DOHH2 (cell line): Measurements from ENCODE around the gene RUNDC3A.

ENCODE experiments used
- H3F3A ChIP-seq: fragments of 200-600 bp; sonication (generic), shearing (Covaris generic); 2 replicates; pipeline ENCODE4 v1.6.0; 2016; ENCODE audit warnings: antibody characterized with exemption, mild to moderate bottlenecking; ENCODE audit not compliant: control insufficient read depth, insufficient read depth
- H3K27ac ChIP-seq: fragments of 200-600 bp; sonication (generic); 2 replicates; pipeline ENCODE4 v1.5.1; 2014; ENCODE audit warnings: low read depth, mild to moderate bottlenecking, low read length, moderate library complexity
- H3K27me3 ChIP-seq: fragments of 200-600 bp; sonication (generic); 2 replicates; pipeline ENCODE4 v1.6.1; 2014; ENCODE audit warnings: mild to moderate bottlenecking, low read length, mixed read lengths; ENCODE audit not compliant: control insufficient read depth
- H3K36me3 ChIP-seq: fragments of 200-600 bp; sonication (generic); 2 replicates; pipeline ENCODE4 v1.6.1; 2014; ENCODE audit warnings: mild to moderate bottlenecking, low read length, moderate library complexity, mixed read lengths; ENCODE audit not compliant: control insufficient read depth
- H3K4me1 ChIP-seq: fragments of 200-600 bp; sonication (generic); 2 replicates; pipeline ENCODE4 v1.6.1; 2014; ENCODE audit warnings: mild to moderate bottlenecking, low read length, mixed read lengths; ENCODE audit not compliant: control insufficient read depth
- H3K4me2 ChIP-seq: fragments of 200-600 bp; sonication (generic); 2 replicates; pipeline ENCODE4 v1.6.0; 2014; ENCODE audit warnings: mild to moderate bottlenecking, low read length, moderate library complexity
- H3K4me3 ChIP-seq: fragments of 200-600 bp; sonication (generic); 2 replicates; pipeline ENCODE4 v1.5.1; 2014; ENCODE audit warnings: mild to moderate bottlenecking, low read length, mixed read lengths
- H3K79me2 ChIP-seq: fragments of 200-600 bp; sonication (generic); 2 replicates; pipeline ENCODE4 v1.6.1; 2014; ENCODE audit warnings: mild to moderate bottlenecking, low read length, mixed read lengths; ENCODE audit not compliant: control insufficient read depth
- H3K9me2 ChIP-seq: fragments of 200-600 bp; sonication (generic); replicated peaks from 2 replicates; pipeline ENCODE4 v1.6.1; 2014; ENCODE audit warnings: mild to moderate bottlenecking, low read length, mixed read lengths; ENCODE audit not compliant: control insufficient read depth
- H3K9me3 ChIP-seq: fragments of 200-600 bp; sonication (generic); 2 replicates; pipeline ENCODE4 v1.6.1; 2014; ENCODE audit warnings: antibody characterized with exemption, low read length, mixed read lengths; ENCODE audit not compliant: control insufficient read depth, insufficient read depth
- H4K20me1 ChIP-seq: fragments of 200-600 bp; sonication (generic); 2 replicates; pipeline ENCODE4 v1.6.0; 2014; ENCODE audit warnings: low read depth, mild to moderate bottlenecking, antibody characterized with exemption, low read length, moderate library complexity; ENCODE audit not compliant: control insufficient read depth, insufficient read depth
- EZH2phosphoT487 ChIP-seq: fragments of 200-600 bp; sonication (generic); IDR thresholded peaks from 2 replicates; pipeline ENCODE4 v1.6.1; 2017; ENCODE audit warnings: borderline replicate concordance, mild to moderate bottlenecking, antibody characterized with exemption, low read length, moderate library complexity, mixed read lengths
- TF ChIP-seq, protein P1 (sequence below): fragments of 200-600 bp; sonication (generic); IDR thresholded peaks from one replicate; pipeline ENCODE4 v1.5.1; 2014; ENCODE audit warnings: antibody characterized with exemption, mild to moderate bottlenecking, low read depth, low read length; ENCODE audit not compliant: poor library complexity, severe bottlenecking

Gene RUNDC3A

DNA sequence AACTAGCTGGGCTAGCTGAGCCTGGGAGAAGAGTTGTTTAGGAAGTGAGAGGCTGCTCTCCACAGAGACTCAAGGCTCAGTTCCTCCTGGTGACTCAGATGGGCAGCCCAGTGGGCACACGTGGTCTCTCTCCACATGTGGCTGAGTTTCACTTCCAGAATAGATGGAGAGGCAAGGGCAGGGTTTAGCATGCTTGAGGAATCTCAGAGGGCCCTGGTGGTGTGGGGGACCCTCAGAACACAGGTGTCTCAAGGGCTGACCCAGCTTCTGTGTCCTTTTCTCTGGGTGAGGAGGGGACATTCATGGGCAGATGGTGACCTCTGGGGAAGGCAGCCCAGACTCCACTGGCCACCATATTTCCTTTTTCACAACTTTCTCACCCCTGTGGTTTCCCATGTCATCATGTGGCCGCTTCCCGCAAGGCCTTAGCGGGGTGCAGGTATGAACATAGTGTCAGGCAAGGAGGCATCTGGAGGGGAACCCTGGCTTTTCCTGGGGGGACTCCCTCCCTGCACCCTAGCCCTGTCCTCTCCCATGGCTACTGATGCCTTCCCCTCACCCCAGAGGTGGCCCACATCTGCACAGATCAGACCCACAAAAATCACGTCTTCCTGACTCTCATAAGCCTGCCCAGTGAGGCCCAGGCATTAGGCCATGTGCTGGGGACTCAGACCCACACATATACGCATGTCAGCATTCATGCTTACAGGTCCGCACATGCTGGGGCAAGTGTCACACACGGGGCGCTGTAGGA is 40.0 kb downstream of the RUNDC3A start:
- H3K79me2 ChIP-seq = peaks cover 25% of the 10 kb centered on the region
- H3K27me3 ChIP-seq = no peaks in the 10 kb centered on the region
- H3K36me3 ChIP-seq = peaks cover 55% of the 10 kb centered on the region
- H3F3A ChIP-seq = peaks cover 21% of the 10 kb centered on the region
- H3K4me2 ChIP-seq = peak overlapping the region; percentile 100
- no peaks in the 10 kb centered on the region for H3K9me2 ChIP-seq
- H3K9me3 ChIP-seq = no peaks in the 10 kb centered on the region
- TF ChIP-seq, protein P1, sequence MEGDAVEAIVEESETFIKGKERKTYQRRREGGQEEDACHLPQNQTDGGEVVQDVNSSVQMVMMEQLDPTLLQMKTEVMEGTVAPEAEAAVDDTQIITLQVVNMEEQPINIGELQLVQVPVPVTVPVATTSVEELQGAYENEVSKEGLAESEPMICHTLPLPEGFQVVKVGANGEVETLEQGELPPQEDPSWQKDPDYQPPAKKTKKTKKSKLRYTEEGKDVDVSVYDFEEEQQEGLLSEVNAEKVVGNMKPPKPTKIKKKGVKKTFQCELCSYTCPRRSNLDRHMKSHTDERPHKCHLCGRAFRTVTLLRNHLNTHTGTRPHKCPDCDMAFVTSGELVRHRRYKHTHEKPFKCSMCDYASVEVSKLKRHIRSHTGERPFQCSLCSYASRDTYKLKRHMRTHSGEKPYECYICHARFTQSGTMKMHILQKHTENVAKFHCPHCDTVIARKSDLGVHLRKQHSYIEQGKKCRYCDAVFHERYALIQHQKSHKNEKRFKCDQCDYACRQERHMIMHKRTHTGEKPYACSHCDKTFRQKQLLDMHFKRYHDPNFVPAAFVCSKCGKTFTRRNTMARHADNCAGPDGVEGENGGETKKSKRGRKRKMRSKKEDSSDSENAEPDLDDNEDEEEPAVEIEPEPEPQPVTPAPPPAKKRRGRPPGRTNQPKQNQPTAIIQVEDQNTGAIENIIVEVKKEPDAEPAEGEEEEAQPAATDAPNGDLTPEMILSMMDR = no peak
- no peak for TF ChIP-seq EZH2phosphoT487
- peak overlapping the region; percentile 100 for H3K4me3 ChIP-seq
- peaks cover 55% of the 10 kb centered on the region for H3K4me1 ChIP-seq
- H3K27ac ChIP-seq = peak overlapping the region; percentile 86
- H4K20me1 ChIP-seq = no peaks in the 10 kb centered on the region

DNA sequence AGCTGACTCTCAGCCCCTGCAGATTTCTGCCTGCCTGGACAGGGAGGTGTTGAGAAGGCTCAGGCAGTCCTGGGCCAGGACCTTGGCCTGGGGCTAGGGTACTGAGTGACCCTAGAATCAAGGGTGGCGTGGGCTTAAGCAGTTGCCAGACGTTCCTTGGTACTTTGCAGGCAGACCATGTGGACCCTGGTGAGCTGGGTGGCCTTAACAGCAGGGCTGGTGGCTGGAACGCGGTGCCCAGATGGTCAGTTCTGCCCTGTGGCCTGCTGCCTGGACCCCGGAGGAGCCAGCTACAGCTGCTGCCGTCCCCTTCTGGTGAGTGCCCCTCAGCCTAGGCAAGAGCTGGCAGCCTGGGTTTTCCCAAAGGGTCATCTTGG is 40.6 kb downstream of the RUNDC3A start:
- H3K9me2 ChIP-seq = no peaks in the 10 kb centered on the region
- no peaks in the 10 kb centered on the region for H3K9me3 ChIP-seq
- peaks cover 53% of the 10 kb centered on the region for H3K4me1 ChIP-seq
- H3K4me3 ChIP-seq = peak overlapping the region; percentile 100
- peaks cover 55% of the 10 kb centered on the region for H3K36me3 ChIP-seq
- peak overlapping the region; percentile 86 for H3K27ac ChIP-seq
- no peaks in the 10 kb centered on the region for H3K27me3 ChIP-seq
- H3K79me2 ChIP-seq = peaks cover 25% of the 10 kb centered on the region
- peak overlapping the region; percentile 100 for H3K4me2 ChIP-seq
- no peaks in the 10 kb centered on the region for H4K20me1 ChIP-seq
- H3F3A ChIP-seq = peaks cover 21% of the 10 kb centered on the region
- TF ChIP-seq EZH2phosphoT487 = no peak
- TF ChIP-seq, protein P1 = no peak

DNA sequence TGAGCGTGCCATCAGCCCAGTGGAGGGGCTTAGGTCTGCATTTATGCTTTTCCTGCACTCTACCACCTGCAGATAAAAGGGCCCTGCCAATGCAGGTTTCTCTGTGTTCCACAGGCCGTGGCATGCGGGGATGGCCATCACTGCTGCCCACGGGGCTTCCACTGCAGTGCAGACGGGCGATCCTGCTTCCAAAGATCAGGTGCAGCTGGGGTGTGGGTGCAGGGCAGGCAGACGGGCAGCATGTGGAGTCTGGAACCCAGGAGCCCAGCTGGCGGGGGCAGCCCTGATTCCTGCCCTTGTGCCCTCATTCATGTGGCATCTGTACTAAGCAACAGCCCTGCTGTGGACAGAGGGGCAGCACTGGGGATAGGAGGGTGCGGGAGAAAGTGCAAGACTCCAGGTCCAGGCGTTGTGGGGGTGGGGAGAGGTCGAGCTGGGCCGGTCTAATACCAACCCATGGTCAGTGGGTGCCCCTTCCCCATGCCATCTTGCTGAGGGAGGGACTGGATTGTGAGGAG is 41.2 kb downstream of the RUNDC3A start:
- Histone ChIP-seq H3K4me1 (peaks cover 47% of the 10 kb centered on the region), H3K27ac (0 out of 2 replicates have a peak overlapping the region, but pooled peaks have one; percentile 86), H3K4me2 (no peak overlapping the region), H3K4me3 (no peak overlapping the region), H3F3A (peaks cover 21% of the 10 kb centered on the region), H3K79me2 (peaks cover 25% of the 10 kb centered on the region), H3K36me3 (peaks cover 55% of the 10 kb centered on the region), H3K27me3 (no peaks in the 10 kb centered on the region), H3K9me3 (no peaks in the 10 kb centered on the region), H3K9me2 (no peaks in the 10 kb centered on the region), H4K20me1 (no peaks in the 10 kb centered on the region)
- no peak for TF ChIP-seq EZH2phosphoT487
- TF ChIP-seq, protein P1 = no peak
